ENCODE measurements around the gene ERCC6. TPM values are rescaled to one million over a fixed set of nuclear protein-coding genes. Genes with fewer than 3 reads are reported as not detected.

Gene ERCC6
- total RNA-seq, 1 donor from 2014 or later, result 16.2 TPM

GRCh38 chr10:49512121-49512809 lies 26.7 kb downstream of the ERCC6 start:
- intact Hi-C loops (cut with DNase I), result no loop called here
- Histone ChIP-seq H3K36me3 (peaks cover 19 to 23% of the 10 kb centered on the region in 2 donors), H3K27me3 (no peaks in the 10 kb centered on the region), H3K4me1 (no peaks in the 10 kb centered on the region), H3K27ac (no peak overlapping the region), H3K9me3 (no peaks in the 10 kb centered on the region), H3K4me3 (no peak overlapping the region)
- DNase-seq (ENCODE audit: low spot score in 2 of 2), result no peak
- TF ChIP-seq, protein P1, sequence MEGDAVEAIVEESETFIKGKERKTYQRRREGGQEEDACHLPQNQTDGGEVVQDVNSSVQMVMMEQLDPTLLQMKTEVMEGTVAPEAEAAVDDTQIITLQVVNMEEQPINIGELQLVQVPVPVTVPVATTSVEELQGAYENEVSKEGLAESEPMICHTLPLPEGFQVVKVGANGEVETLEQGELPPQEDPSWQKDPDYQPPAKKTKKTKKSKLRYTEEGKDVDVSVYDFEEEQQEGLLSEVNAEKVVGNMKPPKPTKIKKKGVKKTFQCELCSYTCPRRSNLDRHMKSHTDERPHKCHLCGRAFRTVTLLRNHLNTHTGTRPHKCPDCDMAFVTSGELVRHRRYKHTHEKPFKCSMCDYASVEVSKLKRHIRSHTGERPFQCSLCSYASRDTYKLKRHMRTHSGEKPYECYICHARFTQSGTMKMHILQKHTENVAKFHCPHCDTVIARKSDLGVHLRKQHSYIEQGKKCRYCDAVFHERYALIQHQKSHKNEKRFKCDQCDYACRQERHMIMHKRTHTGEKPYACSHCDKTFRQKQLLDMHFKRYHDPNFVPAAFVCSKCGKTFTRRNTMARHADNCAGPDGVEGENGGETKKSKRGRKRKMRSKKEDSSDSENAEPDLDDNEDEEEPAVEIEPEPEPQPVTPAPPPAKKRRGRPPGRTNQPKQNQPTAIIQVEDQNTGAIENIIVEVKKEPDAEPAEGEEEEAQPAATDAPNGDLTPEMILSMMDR (IDR thresholded peaks at IDR 0.05), result peak in 2 of 3 experiments; percentile 16 to 45

- H3K4me1 ChIP-seq, result no peaks in the 10 kb centered on the region
- TF ChIP-seq, protein P1 (IDR thresholded peaks at IDR 0.05), result no peak
- no peaks in the 10 kb centered on the region for H3K27me3 ChIP-seq
- no peak overlapping the region for H3K4me3 ChIP-seq
- H3K36me3 ChIP-seq, result peaks cover 3 to 5% of the 10 kb centered on the region in 2 donors
- intact Hi-C loops (cut with DNase I), result no loop called here
- no peak for DNase-seq (ENCODE audit: low spot score in 2 of 2)
- no peak overlapping the region for H3K27ac ChIP-seq
- no peaks in the 10 kb centered on the region for H3K9me3 ChIP-seq
Measured at GRCh38 chr10:49509771-49510303, 29.1 kb downstream of the ERCC6 start.

DNA sequence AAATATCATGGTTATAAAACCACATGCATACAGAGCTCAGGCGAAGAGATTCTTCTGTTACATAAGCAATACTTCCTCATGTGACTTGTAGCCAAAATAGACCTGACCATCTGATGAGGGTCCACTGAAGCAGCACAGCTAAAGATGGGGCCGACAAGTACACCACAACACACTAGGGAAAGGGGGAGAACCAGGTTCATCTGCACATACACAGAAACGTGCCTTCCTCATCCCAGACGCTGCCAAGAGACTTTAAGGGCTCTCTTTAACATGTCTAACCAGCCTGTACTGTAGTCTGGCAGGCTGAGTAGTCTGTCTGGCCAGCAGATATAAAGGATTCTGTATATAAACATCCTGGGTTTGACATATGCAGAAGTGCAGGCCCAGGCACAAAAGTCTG lies 30.3 kb downstream of the ERCC6 start:
- DNase-seq (ENCODE audit: low spot score in 2 of 2), result no peak
- H3K4me3 ChIP-seq, result no peak overlapping the region
- no peaks in the 10 kb centered on the region for H3K27me3 ChIP-seq
- TF ChIP-seq, protein P1 (IDR thresholded peaks at IDR 0.05), result no peak
- intact Hi-C loops (cut with DNase I), result no loop called here
- H3K27ac ChIP-seq, result no peak overlapping the region
- peaks cover 3 to 5% of the 10 kb centered on the region in 2 donors for H3K36me3 ChIP-seq
- H3K9me3 ChIP-seq, result no peaks in the 10 kb centered on the region
- H3K4me1 ChIP-seq, result no peaks in the 10 kb centered on the region

DNA sequence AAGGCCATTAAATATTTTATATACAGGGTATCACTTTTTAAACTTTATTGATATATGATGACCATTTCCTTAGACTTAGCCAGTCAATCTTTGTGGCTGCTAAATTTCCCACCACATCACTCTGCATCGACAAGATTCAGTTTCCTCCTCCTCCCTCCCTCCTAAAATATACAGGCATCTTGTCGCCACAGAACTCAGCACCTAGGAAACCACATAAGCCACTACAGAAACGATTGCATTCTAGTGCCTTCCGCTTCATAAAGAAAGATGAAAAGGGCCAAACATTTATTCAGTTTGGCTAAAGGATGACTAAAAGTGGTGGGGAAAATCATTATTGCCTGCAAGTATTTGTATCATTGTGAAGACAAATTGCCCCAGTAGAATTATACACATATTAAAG lies 30.7 kb downstream of the ERCC6 start:
- Histone ChIP-seq H3K4me3 (no peak overlapping the region), H3K4me1 (no peaks in the 10 kb centered on the region), H3K36me3 (peaks cover 1 to 3% of the 10 kb centered on the region in 2 donors), H3K27me3 (no peaks in the 10 kb centered on the region), H3K27ac (no peak overlapping the region), H3K9me3 (no peaks in the 10 kb centered on the region)
- intact Hi-C loops (cut with DNase I), result no loop called here
- DNase-seq (ENCODE audit: low spot score in 2 of 2), result no peak
- TF ChIP-seq, protein P1 (IDR thresholded peaks at IDR 0.05), result no peak

- Histone ChIP-seq H3K4me3 (no peak overlapping the region), H3K27ac (no peak overlapping the region), H3K27me3 (no peaks in the 10 kb centered on the region), H3K4me1 (no peaks in the 10 kb centered on the region), H3K36me3 (peaks cover 0 to 4% of the 10 kb centered on the region in 2 donors), H3K9me3 (no peaks in the 10 kb centered on the region)
- TF ChIP-seq, protein P1 (IDR thresholded peaks at IDR 0.05), result no peak
- intact Hi-C loops (cut with DNase I), result no loop called here
- no peak for DNase-seq (ENCODE audit: low spot score in 2 of 2)
Measured at GRCh38 chr10:49505589-49505988, 33.3 kb downstream of the ERCC6 start.
